ENCODE data around the gene HSD17B8. TPM values are rescaled to one million over a fixed set of nuclear protein-coding genes. Genes with fewer than 3 reads are reported as not detected.

HSD17B8 gene
- total RNA-seq, 2 donors from 2014 or later, result 5.7 to 6.8 TPM

DNA sequence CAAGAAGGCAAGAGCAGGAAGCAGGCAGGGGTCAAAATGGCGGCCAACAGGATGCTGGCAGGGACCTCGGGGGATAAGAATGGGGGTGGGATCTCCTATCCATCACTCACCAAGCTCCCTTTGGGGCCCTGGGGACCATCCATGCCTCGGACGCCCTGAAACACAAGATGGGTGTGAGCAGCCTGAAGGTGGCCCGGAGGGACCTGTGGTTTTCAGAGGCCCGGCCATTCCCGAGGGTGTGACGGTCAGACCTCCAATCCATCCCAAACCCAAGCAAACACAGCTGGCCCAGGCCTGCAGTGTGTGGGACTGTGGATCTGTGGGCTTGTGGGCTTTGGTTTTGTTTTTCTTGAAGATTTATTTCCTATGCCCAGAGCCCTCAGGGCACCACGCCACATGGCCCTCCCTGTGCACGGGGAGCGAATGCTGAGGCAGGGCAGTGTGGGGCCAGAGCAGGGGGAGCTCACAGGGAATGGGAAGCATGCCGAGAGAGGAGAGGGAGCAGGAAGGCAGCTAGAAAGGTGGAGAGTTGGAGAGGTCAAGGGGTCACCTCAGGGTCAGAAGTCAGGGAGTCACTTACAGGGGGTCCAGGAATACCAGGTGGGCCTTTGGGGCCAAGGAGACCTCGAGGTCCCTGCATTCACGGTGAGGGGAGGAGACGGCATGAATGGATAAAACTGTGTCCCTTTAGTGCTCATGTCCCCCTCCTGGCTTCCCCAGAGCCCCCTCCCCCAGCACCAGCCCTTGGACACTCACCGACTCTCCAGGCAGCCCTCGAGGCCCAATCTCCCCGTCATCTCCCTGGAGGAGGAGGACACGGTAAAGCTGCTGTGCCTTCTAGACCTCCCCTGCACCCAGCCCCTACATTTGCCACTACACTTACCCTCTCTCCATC lies 26.7 kb upstream of the HSD17B8 start:
- Mint-ChIP-seq H3K4me3 (no peak overlapping the region), H3K27ac (no peak overlapping the region), H3K27me3 (ENCODE audit: insufficient read depth) (peaks cover 37% of the 10 kb centered on the region), H3K4me1 (no peaks in the 10 kb centered on the region), H3K9me3 (no peaks in the 10 kb centered on the region), H3K36me3 (ENCODE audit: low read depth) (no peaks in the 10 kb centered on the region)
- no peak overlapping the region for H3K9ac ChIP-seq (ENCODE audit: extremely low read depth, low read length, poor library complexity, severe bottlenecking)
- no peaks in the 10 kb centered on the region for H3K4me1 ChIP-seq (ENCODE audit: control insufficient read depth, insufficient read depth, low read length)
- H3K27ac ChIP-seq (ENCODE audit: low read depth, low read length), result no peak overlapping the region
- no peaks in the 10 kb centered on the region for H3K36me3 ChIP-seq (ENCODE audit: control insufficient read depth, insufficient read depth, low read length)
- TF ChIP-seq CTCF (conservative IDR thresholded peaks at IDR 0.05), result no peak
- no peak for DNase-seq
- H3K27me3 ChIP-seq (ENCODE audit: control insufficient read depth, insufficient read depth, low read length, poor library complexity, severe bottlenecking), result peaks cover 12% of the 10 kb centered on the region
- no peaks in the 10 kb centered on the region for H3K9me3 ChIP-seq (ENCODE audit: control insufficient read depth, low read length)
- no peak overlapping the region for H3K4me3 ChIP-seq (ENCODE audit: low read length)
- WGBS, 2 experiments (ENCODE audit: insufficient coverage in 1 of 2, insufficient read length in 1 of 2), result 91 to 92% methylated on average over 6 to 19 of the region's 19 CpGs

GRCh38 chr6:33178755-33179475 lies 25.5 kb upstream of the HSD17B8 start:
- H3K27ac Mint-ChIP-seq, result no peak overlapping the region

GRCh38 chr6:33181141-33181540 lies 23.3 kb upstream of the HSD17B8 start:
- TF ChIP-seq CTCF (conservative IDR thresholded peaks at IDR 0.05), result no peak
- Mint-ChIP-seq H3K4me1 (no peaks in the 10 kb centered on the region), H3K9me3 (no peaks in the 10 kb centered on the region)

More at GRCh38 chr6:33178755-33179475, 25.5 kb upstream of the HSD17B8 start:
- no peaks in the 10 kb centered on the region for H3K4me1 ChIP-seq (ENCODE audit: control insufficient read depth, insufficient read depth, low read length)
- H3K27me3 ChIP-seq (ENCODE audit: control insufficient read depth, insufficient read depth, low read length, poor library complexity, severe bottlenecking), result peaks cover 12% of the 10 kb centered on the region
- WGBS, 2 experiments (ENCODE audit: insufficient coverage in 1 of 2, insufficient read length in 1 of 2), result 77 to 83% methylated on average over 3 to 10 of the region's 10 CpGs
- no peak overlapping the region for H3K4me3 ChIP-seq (ENCODE audit: low read length)
- H3K36me3 Mint-ChIP-seq (ENCODE audit: low read depth), result no peaks in the 10 kb centered on the region
- DNase-seq, result no peak
- peaks cover 4% of the 10 kb centered on the region for H3K9me3 ChIP-seq (ENCODE audit: control insufficient read depth, low read length)
- no peak overlapping the region for H3K4me3 Mint-ChIP-seq
- H3K36me3 ChIP-seq (ENCODE audit: control insufficient read depth, insufficient read depth, low read length), result no peaks in the 10 kb centered on the region
- no peak overlapping the region for H3K27ac ChIP-seq (ENCODE audit: low read depth, low read length)
- no peak for TF ChIP-seq CTCF (conservative IDR thresholded peaks at IDR 0.05)
- H3K9me3 Mint-ChIP-seq, result no peaks in the 10 kb centered on the region
- H3K9ac ChIP-seq (ENCODE audit: extremely low read depth, low read length, poor library complexity, severe bottlenecking), result no peak overlapping the region
- H3K4me1 Mint-ChIP-seq, result no peaks in the 10 kb centered on the region
- peaks cover 37% of the 10 kb centered on the region for H3K27me3 Mint-ChIP-seq (ENCODE audit: insufficient read depth)

More at GRCh38 chr6:33181141-33181540, 23.3 kb upstream of the HSD17B8 start:
- WGBS, 2 experiments (ENCODE audit: insufficient coverage in 1 of 2, insufficient read length in 1 of 2), result 92 to 93% methylated on average over 3 to 7 of the region's 7 CpGs
- DNase-seq, result no peak
- Histone ChIP-seq H3K4me3 (ENCODE audit: low read length) (no peak overlapping the region), H3K36me3 (ENCODE audit: control insufficient read depth, insufficient read depth, low read length) (no peaks in the 10 kb centered on the region), H3K4me1 (ENCODE audit: control insufficient read depth, insufficient read depth, low read length) (no peaks in the 10 kb centered on the region), H3K9ac (ENCODE audit: extremely low read depth, low read length, poor library complexity, severe bottlenecking) (no peak overlapping the region), H3K27ac (ENCODE audit: low read depth, low read length) (no peak overlapping the region), H3K27me3 (ENCODE audit: control insufficient read depth, insufficient read depth, low read length, poor library complexity, severe bottlenecking) (peaks cover 2% of the 10 kb centered on the region), H3K9me3 (ENCODE audit: control insufficient read depth, low read length) (peaks cover 4% of the 10 kb centered on the region)
- no peak overlapping the region for H3K27ac Mint-ChIP-seq
- H3K4me3 Mint-ChIP-seq, result no peak overlapping the region
- H3K36me3 Mint-ChIP-seq (ENCODE audit: low read depth), result no peaks in the 10 kb centered on the region
- H3K27me3 Mint-ChIP-seq (ENCODE audit: insufficient read depth), result peaks cover 33% of the 10 kb centered on the region
